SK-N-MC (cell line): Measurements from ENCODE around the gene KRR1.
A peak's percentile ranks its signal among the peaks of the same experiment; 100 is the strongest.
"Not testable (repeated sequence)": the region's sequence is repeated elsewhere in the genome, so short reads cannot be mapped to it uniquely, and the experiment has no call there.

Experiments used
- DNase-seq: peaks from one replicate; pipeline ENCODE4 v3.0.0-alpha.2; 2011; ENCODE audit warnings: low read depth, low spot score
- H3K27ac ChIP-seq: fragments of 200-600 bp; sonication (generic); 2 replicates; pipeline ENCODE4 v1.5.1; 2016; ENCODE audit warnings: mixed run types
- H3K36me3 ChIP-seq: fragments of 200-600 bp; sonication (generic); 2 replicates; pipeline ENCODE4 v1.6.1; 2017; ENCODE audit warnings: antibody characterized with exemption, low read length, mixed read lengths; ENCODE audit not compliant: insufficient read depth
- H3K4me3 ChIP-seq: fragments of 200-600 bp; sonication (generic); 2 replicates; pipeline ENCODE4 v1.5.1; 2016
- H3K9ac ChIP-seq: fragments of 200-600 bp; sonication (generic); 2 replicates; pipeline ENCODE4 v1.8.0; 2017; ENCODE audit warnings: mixed run types, mixed read lengths; ENCODE audit not compliant: insufficient read length
- H3K9me3 ChIP-seq: fragments of 200-600 bp; sonication (generic); 2 replicates; pipeline ENCODE4 v1.6.1; 2017; ENCODE audit warnings: low read depth, mild to moderate bottlenecking, antibody characterized with exemption, low read length, moderate library complexity, mixed read lengths
- EZH2 ChIP-seq: fragments of 200-600 bp; sonication (generic); IDR thresholded peaks from one replicate; pipeline ENCODE4 v1.6.1; 2017; ENCODE audit warnings: antibody characterized with exemption
- FOXP2 ChIP-seq: optimal IDR thresholded peaks from 2 replicates; pipeline ENCODE3; 2011; ENCODE audit warnings: mild to moderate bottlenecking, moderate library complexity; ENCODE audit not compliant: insufficient read depth; ENCODE audit errors: extremely low read length, control extremely low read depth
- POLR2AphosphoS5 ChIP-seq: IDR thresholded peaks from 2 replicates; pipeline ENCODE4 v1.6.1; 2012; ENCODE audit warnings: mild to moderate bottlenecking, low read depth, low read length, borderline replicate concordance

Gene KRR1

DNA sequence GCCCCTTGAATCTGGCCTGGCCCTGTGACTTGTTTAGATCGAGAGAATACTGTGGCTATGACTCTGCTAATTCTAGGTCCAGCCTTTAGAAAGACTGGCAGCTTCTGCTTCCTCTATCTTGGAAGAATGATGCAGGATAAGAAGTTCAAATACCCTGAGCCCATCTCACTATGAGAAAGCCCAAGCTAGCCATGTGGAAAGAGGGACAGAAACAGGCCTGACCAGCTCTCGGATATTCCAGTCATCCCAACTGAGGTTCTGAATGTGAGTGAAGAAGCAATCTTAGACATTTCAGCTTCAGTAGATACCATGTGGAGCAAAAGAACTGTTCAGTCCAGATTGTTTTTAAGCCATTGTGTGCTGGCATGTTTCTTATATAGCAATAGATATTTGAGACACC is 17.3 kb upstream of the KRR1 start:
- Histone ChIP-seq H3K36me3 (no peaks in the 10 kb centered on the region), H3K27ac (no peak overlapping the region), H3K4me3 (no peak overlapping the region), H3K9ac (no peak overlapping the region), H3K9me3 (no peaks in the 10 kb centered on the region)
- no peak for DNase-seq
- TF ChIP-seq FOXP2 (no peak), EZH2 (no peak), POLR2AphosphoS5 (no peak)

GRCh38 chr12:75528272-75528671 is 16.9 kb upstream of the KRR1 start:
- DNase-seq = no peak
- H3K9me3 ChIP-seq = no peaks in the 10 kb centered on the region
- TF ChIP-seq POLR2AphosphoS5 (no peak), EZH2 (no peak), FOXP2 (no peak)

GRCh38 chr12:75526655-75527511 is 15.5 kb upstream of the KRR1 start:
- no peak overlapping the region for H3K27ac ChIP-seq
- no peak overlapping the region for H3K4me3 ChIP-seq
- no peak for DNase-seq
- H3K9me3 ChIP-seq = no peaks in the 10 kb centered on the region
- no peak overlapping the region for H3K9ac ChIP-seq
- H3K36me3 ChIP-seq = no peaks in the 10 kb centered on the region
- TF ChIP-seq FOXP2 = no peak
- no peak for TF ChIP-seq POLR2AphosphoS5
- no peak for TF ChIP-seq EZH2

More at GRCh38 chr12:75528272-75528671, 16.9 kb upstream of the KRR1 start:
- Histone ChIP-seq H3K4me3 (no peak overlapping the region), H3K27ac (no peak overlapping the region), H3K9ac (no peak overlapping the region), H3K36me3 (no peaks in the 10 kb centered on the region)

DNA sequence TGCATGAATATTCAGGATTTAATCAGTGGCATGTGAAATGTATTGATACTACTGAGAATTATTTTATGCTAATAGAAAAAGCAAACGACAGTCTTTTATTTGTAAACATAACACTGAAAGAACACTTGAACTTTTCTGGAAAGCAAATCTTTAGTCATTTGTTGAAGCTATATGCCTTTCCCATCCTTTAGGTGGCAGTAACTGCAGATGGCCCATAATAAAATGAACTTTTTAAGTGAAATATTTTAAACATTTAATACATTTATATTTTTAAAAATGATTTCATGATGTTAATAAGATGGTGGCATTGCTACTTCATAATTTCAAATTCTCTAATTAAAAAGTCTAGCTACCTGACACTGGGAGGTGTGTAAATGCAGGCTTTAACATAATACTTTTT is 13.9 kb upstream of the KRR1 start:
- no peaks in the 10 kb centered on the region for H3K36me3 ChIP-seq
- H3K9me3 ChIP-seq = no peaks in the 10 kb centered on the region
- H3K27ac ChIP-seq = no peak overlapping the region
- H3K4me3 ChIP-seq = no peak overlapping the region
- no peak overlapping the region for H3K9ac ChIP-seq
- no peak for DNase-seq
- no peak for TF ChIP-seq EZH2
- TF ChIP-seq POLR2AphosphoS5 = no peak
- no peak for TF ChIP-seq FOXP2

- H3K27ac ChIP-seq, H3K9me3 ChIP-seq, H3K36me3 ChIP-seq, H3K9ac ChIP-seq, DNase-seq, H3K4me3 ChIP-seq: not testable (repeated sequence)
These were observed 10.7 kb upstream of the KRR1 start for GRCh38 chr12:75522124-75522523.

DNA sequence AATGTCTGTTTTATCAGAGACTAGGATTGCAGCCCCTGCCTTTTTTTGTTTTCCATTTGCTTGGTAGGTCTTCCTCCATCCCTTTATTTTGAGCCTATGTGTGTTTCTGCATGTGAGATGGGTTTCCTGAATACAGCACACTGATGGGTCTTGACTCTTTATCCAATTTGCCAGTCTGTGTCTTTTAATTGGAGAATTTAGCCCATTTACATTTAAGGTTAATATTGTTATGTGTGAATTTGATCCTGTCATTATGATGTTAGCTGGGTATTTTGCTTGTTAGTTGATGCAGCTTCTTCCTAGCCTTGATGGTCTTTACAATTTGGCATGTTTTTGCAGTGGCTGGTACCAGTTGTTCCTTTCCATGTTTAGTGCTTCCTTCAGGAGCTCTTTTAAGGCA is 9.8 kb upstream of the KRR1 start:
- not testable (repeated sequence) for H3K36me3 ChIP-seq, H3K27ac ChIP-seq, H3K9me3 ChIP-seq, H3K9ac ChIP-seq, H3K4me3 ChIP-seq, DNase-seq

DNA sequence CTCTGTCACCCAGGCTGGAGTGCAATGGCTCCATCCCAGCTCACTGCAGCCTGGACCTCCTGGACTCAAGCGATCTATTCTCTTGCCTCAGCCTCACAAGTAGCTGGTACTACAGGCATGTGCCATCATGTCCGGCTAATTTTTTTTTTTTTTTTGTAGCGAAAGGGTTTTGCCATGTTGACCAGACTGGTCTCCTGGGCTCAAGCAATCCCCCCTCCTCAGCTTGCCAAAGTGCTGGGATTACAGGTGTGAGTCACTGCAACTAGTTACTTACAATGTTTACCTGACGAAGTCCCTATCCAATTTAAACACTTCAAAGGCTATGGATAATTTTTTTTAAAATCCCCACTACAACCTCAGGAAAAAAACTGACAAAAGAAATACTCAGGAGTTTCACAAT is 1.8 kb downstream of the KRR1 start:
- peaks cover 21% of the 10 kb centered on the region for H3K36me3 ChIP-seq
- TF ChIP-seq EZH2 = no peak
- TF ChIP-seq POLR2AphosphoS5 = no peak
- no peak overlapping the region for H3K27ac ChIP-seq
- peak overlapping the region; percentile 97 for H3K9ac ChIP-seq
- H3K9me3 ChIP-seq = peaks cover 6% of the 10 kb centered on the region; the same call in 1 of the 2 replicates
- no peak for DNase-seq
- H3K4me3 ChIP-seq = peak overlapping the region; percentile 100

GRCh38 chr12:75508159-75508558 is 3.2 kb downstream of the KRR1 start:
- Histone ChIP-seq H3K36me3 (peaks cover 36% of the 10 kb centered on the region), H3K9ac (no peak overlapping the region), H3K27ac (no peak overlapping the region), H3K9me3 (peaks cover 6% of the 10 kb centered on the region; the same call in 1 of the 2 replicates), H3K4me3 (no peak overlapping the region)
- TF ChIP-seq POLR2AphosphoS5 (no peak), EZH2 (no peak), FOXP2 (no peak)
- DNase-seq = no peak

DNA sequence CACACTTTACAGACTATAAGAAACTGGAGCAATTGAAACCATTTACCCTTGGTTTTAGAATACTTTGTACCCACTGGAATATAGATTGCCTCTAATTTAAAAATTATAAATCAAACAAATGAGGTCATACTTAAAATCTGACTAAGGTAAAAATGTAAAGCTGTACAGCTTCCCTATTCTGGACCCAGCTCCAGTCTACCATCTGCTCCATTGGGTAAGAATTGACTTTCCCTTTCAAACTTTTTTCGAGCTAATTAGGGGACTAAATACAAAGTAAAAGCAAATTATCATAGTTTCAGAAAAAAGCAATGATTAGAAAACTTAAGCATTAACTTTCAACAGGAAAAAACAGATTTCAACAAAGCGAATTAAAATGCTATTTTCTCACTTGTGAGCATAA is 4.3 kb downstream of the KRR1 start:
- TF ChIP-seq POLR2AphosphoS5 (no peak), EZH2 (no peak), FOXP2 (no peak)
- no peak for DNase-seq
- H3K4me3 ChIP-seq = no peak overlapping the region
- H3K9ac ChIP-seq = no peak overlapping the region
- peaks cover 5% of the 10 kb centered on the region; the same call in 1 of the 2 replicates for H3K9me3 ChIP-seq
- peaks cover 46% of the 10 kb centered on the region for H3K36me3 ChIP-seq
- no peak overlapping the region for H3K27ac ChIP-seq
